Activated naive CD4-positive, alpha-beta T cell treated with anti-CD3 and anti-CD28 coated beads, Interleukin-2, amount 50 U/mL, for 24 hours (primary cell): ENCODE measurements around the gene RNF187.
A peak's percentile ranks its signal among the peaks of the same experiment; 100 is the strongest.

ENCODE experiments used
- H3K27ac Mint-ChIP-seq: one replicate; pipeline ENCODE4 v1.8.0; 2021; ENCODE audit warnings: mild to moderate bottlenecking, mixed read lengths
- H3K27me3 Mint-ChIP-seq: one replicate; pipeline ENCODE4 v1.8.0; 2021; ENCODE audit warnings: mixed read lengths
- H3K36me3 Mint-ChIP-seq: one replicate; pipeline ENCODE4 v1.8.0; 2021; ENCODE audit warnings: mixed read lengths
- H3K4me1 Mint-ChIP-seq: one replicate; pipeline ENCODE4 v1.8.0; 2021; ENCODE audit warnings: mixed read lengths
- H3K4me3 Mint-ChIP-seq: one replicate; pipeline ENCODE4 v1.8.0; 2021; ENCODE audit warnings: mild to moderate bottlenecking, mixed read lengths
- H3K9me3 Mint-ChIP-seq: one replicate; pipeline ENCODE4 v1.8.0; 2021; ENCODE audit warnings: mixed read lengths

Gene RNF187

GRCh38 chr1:228507961-228508652, 20.9 kb downstream of the RNF187 start:
- peaks cover 1% of the 10 kb centered on the region for H3K27me3 Mint-ChIP-seq
- H3K27ac Mint-ChIP-seq = no peak overlapping the region
- no peak overlapping the region for H3K4me3 Mint-ChIP-seq
- no peaks in the 10 kb centered on the region for H3K36me3 Mint-ChIP-seq
- peaks cover 4% of the 10 kb centered on the region for H3K4me1 Mint-ChIP-seq
- no peaks in the 10 kb centered on the region for H3K9me3 Mint-ChIP-seq

GRCh38 chr1:228508840-228509415, 21.7 kb downstream of the RNF187 start:
- H3K27ac Mint-ChIP-seq = no peak overlapping the region
- no peaks in the 10 kb centered on the region for H3K9me3 Mint-ChIP-seq
- no peaks in the 10 kb centered on the region for H3K36me3 Mint-ChIP-seq
- peaks cover 4% of the 10 kb centered on the region for H3K4me1 Mint-ChIP-seq
- peaks cover 1% of the 10 kb centered on the region for H3K27me3 Mint-ChIP-seq
- H3K4me3 Mint-ChIP-seq = no peak overlapping the region

- peaks cover 1% of the 10 kb centered on the region for H3K27me3 Mint-ChIP-seq
- no peak overlapping the region for H3K4me3 Mint-ChIP-seq
- no peak overlapping the region for H3K27ac Mint-ChIP-seq
- peaks cover 4% of the 10 kb centered on the region for H3K4me1 Mint-ChIP-seq
- no peaks in the 10 kb centered on the region for H3K36me3 Mint-ChIP-seq
- no peaks in the 10 kb centered on the region for H3K9me3 Mint-ChIP-seq
These were observed 23.1 kb downstream of the RNF187 start for GRCh38 chr1:228510101-228510802.

GRCh38 chr1:228510803-228511413, 23.7 kb downstream of the RNF187 start:
- Mint-ChIP-seq H3K4me1 (peaks cover 4% of the 10 kb centered on the region), H3K27ac (no peak overlapping the region), H3K9me3 (no peaks in the 10 kb centered on the region), H3K4me3 (no peak overlapping the region), H3K36me3 (no peaks in the 10 kb centered on the region), H3K27me3 (peaks cover 1% of the 10 kb centered on the region)

- Mint-ChIP-seq H3K4me1 (peaks cover 4% of the 10 kb centered on the region), H3K4me3 (no peak overlapping the region), H3K36me3 (no peaks in the 10 kb centered on the region), H3K27ac (no peak overlapping the region), H3K9me3 (no peaks in the 10 kb centered on the region), H3K27me3 (peaks cover 1% of the 10 kb centered on the region)
These were observed 24.6 kb downstream of the RNF187 start for GRCh38 chr1:228511546-228512445.

GRCh38 chr1:228512781-228513198, 25.6 kb downstream of the RNF187 start:
- no peak overlapping the region for H3K27ac Mint-ChIP-seq

GRCh38 chr1:228513236-228513900, 26.2 kb downstream of the RNF187 start:
- Mint-ChIP-seq H3K4me3 (no peak overlapping the region), H3K27ac (no peak overlapping the region), H3K4me1 (peaks cover 4% of the 10 kb centered on the region), H3K27me3 (peaks cover 3% of the 10 kb centered on the region), H3K9me3 (no peaks in the 10 kb centered on the region), H3K36me3 (no peaks in the 10 kb centered on the region)

More at GRCh38 chr1:228512781-228513198, 25.6 kb downstream of the RNF187 start:
- Mint-ChIP-seq H3K9me3 (no peaks in the 10 kb centered on the region), H3K4me1 (peaks cover 4% of the 10 kb centered on the region), H3K36me3 (no peaks in the 10 kb centered on the region), H3K4me3 (no peak overlapping the region), H3K27me3 (peaks cover 3% of the 10 kb centered on the region)

- no peaks in the 10 kb centered on the region for H3K36me3 Mint-ChIP-seq
- peaks cover 6% of the 10 kb centered on the region for H3K27me3 Mint-ChIP-seq
- H3K9me3 Mint-ChIP-seq = no peaks in the 10 kb centered on the region
- peaks cover 4% of the 10 kb centered on the region for H3K4me1 Mint-ChIP-seq
- H3K4me3 Mint-ChIP-seq = no peak overlapping the region
- no peak overlapping the region for H3K27ac Mint-ChIP-seq
These were observed 27.2 kb downstream of the RNF187 start for GRCh38 chr1:228514421-228514820.

- no peaks in the 10 kb centered on the region for H3K9me3 Mint-ChIP-seq
- no peak overlapping the region for H3K4me3 Mint-ChIP-seq
- H3K36me3 Mint-ChIP-seq = no peaks in the 10 kb centered on the region
- H3K27ac Mint-ChIP-seq = peak overlapping the region; percentile 25
- H3K27me3 Mint-ChIP-seq = peaks cover 12% of the 10 kb centered on the region
- H3K4me1 Mint-ChIP-seq = peaks cover 4% of the 10 kb centered on the region
These were observed 28.1 kb downstream of the RNF187 start for GRCh38 chr1:228515200-228515834.

- H3K27ac Mint-ChIP-seq = no peak overlapping the region
- no peak overlapping the region for H3K4me3 Mint-ChIP-seq
- H3K36me3 Mint-ChIP-seq = no peaks in the 10 kb centered on the region
- peaks cover 4% of the 10 kb centered on the region for H3K4me1 Mint-ChIP-seq
- H3K27me3 Mint-ChIP-seq = peaks cover 11% of the 10 kb centered on the region
- no peaks in the 10 kb centered on the region for H3K9me3 Mint-ChIP-seq
These were observed 30.5 kb downstream of the RNF187 start for GRCh38 chr1:228517655-228518054.

- peaks cover 3% of the 10 kb centered on the region for H3K36me3 Mint-ChIP-seq
- no peaks in the 10 kb centered on the region for H3K9me3 Mint-ChIP-seq
These were observed 40.4 kb downstream of the RNF187 start for GRCh38 chr1:228527596-228527995.

GRCh38 chr1:228528612-228529011, 41.4 kb downstream of the RNF187 start:
- no peak overlapping the region for H3K27ac Mint-ChIP-seq
- H3K36me3 Mint-ChIP-seq = peaks cover under 1% of the 10 kb centered on the region
- H3K4me3 Mint-ChIP-seq = no peak overlapping the region

More at GRCh38 chr1:228527596-228527995, 40.4 kb downstream of the RNF187 start:
- Mint-ChIP-seq H3K27ac (no peak overlapping the region), H3K4me1 (no peaks in the 10 kb centered on the region), H3K4me3 (no peak overlapping the region), H3K27me3 (peaks cover 31% of the 10 kb centered on the region)

GRCh38 chr1:228530086-228530758, 43.0 kb downstream of the RNF187 start:
- Mint-ChIP-seq H3K27me3 (peaks cover 46% of the 10 kb centered on the region), H3K36me3 (no peaks in the 10 kb centered on the region), H3K4me1 (no peaks in the 10 kb centered on the region), H3K9me3 (no peaks in the 10 kb centered on the region), H3K4me3 (no peak overlapping the region), H3K27ac (no peak overlapping the region)

More at GRCh38 chr1:228528612-228529011, 41.4 kb downstream of the RNF187 start:
- H3K4me1 Mint-ChIP-seq = no peaks in the 10 kb centered on the region
- H3K9me3 Mint-ChIP-seq = no peaks in the 10 kb centered on the region
- peaks cover 37% of the 10 kb centered on the region for H3K27me3 Mint-ChIP-seq
